Smooth muscle cell (in vitro differentiated cells): ENCODE measurements around the gene GREB1L. TPM values are rescaled to one million over a fixed set of nuclear protein-coding genes. Genes with fewer than 3 reads are reported as not detected.

Source experiments
- DNase-seq: peaks from one replicate; lab custom pipeline; 2025; ENCODE audit not compliant: unreplicated experiment; lab: John Stamatoyannopoulos, UW
- H2AFZ ChIP-seq: fragments of 200-600 bp; sonication (generic); 2 replicates; pipeline ENCODE4 v1.6.0; 2016; ENCODE audit warnings: antibody characterized with exemption, low read depth, mild to moderate bottlenecking
- H3F3A ChIP-seq: fragments of 200-600 bp; sonication (generic); 2 replicates; pipeline ENCODE4 v1.6.0; 2017; ENCODE audit warnings: antibody characterized with exemption, low read depth
- H3K27ac ChIP-seq: fragments of 200-600 bp; sonication (generic); 2 replicates; pipeline ENCODE4 v1.5.1; 2016; ENCODE audit warnings: low read depth, mild to moderate bottlenecking
- H3K27me3 ChIP-seq: fragments of 200-600 bp; sonication (generic); 2 replicates; pipeline ENCODE4 v1.6.1; 2016; ENCODE audit warnings: low read depth, mild to moderate bottlenecking
- H3K36me3 ChIP-seq: fragments of 200-600 bp; sonication (generic); 2 replicates; pipeline ENCODE4 v1.5.1; 2016; ENCODE audit warnings: low read depth
- H3K4me1 ChIP-seq: fragments of 200-600 bp; sonication (generic); 2 replicates; pipeline ENCODE4 v1.5.1; 2016; ENCODE audit warnings: low read depth
- H3K4me2 ChIP-seq: fragments of 200-600 bp; sonication (generic); 2 replicates; pipeline ENCODE4 v1.6.0; 2016; ENCODE audit warnings: mild to moderate bottlenecking
- H3K4me3 ChIP-seq: fragments of 200-600 bp; sonication (generic); 2 replicates; pipeline ENCODE4 v1.5.1; 2016; ENCODE audit warnings: mild to moderate bottlenecking
- H3K79me2 ChIP-seq: fragments of 200-600 bp; sonication (generic); 2 replicates; pipeline ENCODE4 v1.6.0; 2016; ENCODE audit warnings: low read depth, mild to moderate bottlenecking
- H3K9ac ChIP-seq: fragments of 200-600 bp; sonication (generic); 2 replicates; pipeline ENCODE4 v1.6.0; 2016; ENCODE audit warnings: low read depth
- H3K9me3 ChIP-seq: fragments of 200-600 bp; sonication (generic); replicated peaks from 2 replicates; pipeline ENCODE4 v1.5.1; 2016; ENCODE audit warnings: low read depth
- H4K20me1 ChIP-seq: fragments of 200-600 bp; sonication (generic); 2 replicates; pipeline ENCODE4 v1.6.0; 2016; ENCODE audit warnings: low read depth
- CTCF ChIP-seq: fragments of 200-600 bp; sonication (generic); IDR thresholded peaks from 2 replicates; pipeline ENCODE4 v1.5.1; 2017; ENCODE audit warnings: borderline replicate concordance, mild to moderate bottlenecking, antibody characterized with exemption; ENCODE audit not compliant: insufficient read depth, poor library complexity, severe bottlenecking
- WGBS: methylation state at CpG from one replicate; pipeline ENCODE4 v1.1.7; 2016; ENCODE audit warnings: low lambda C conversion rate; 5-methylcytosine and 5-hydroxymethylcytosine counted together
- polyA plus RNA-seq: library from polyadenylated mRNA; unstranded; fragments of >200 nt; fragmentation: Nextera tagmentation; extraction: Ambion mirVana; gene quantifications from 2 replicates; pipeline ENCODE4 v1.2.1, GENCODE V29; 2016
- total RNA-seq: library from RNA; depleted of rRNA; stranded (reverse); fragments of >200 nt; gene quantifications from 2 replicates; pipeline ENCODE4 v1.2.3, GENCODE V29; 2014

GREB1L gene
- total and polyA plus RNA-seq, 2 experiments from 2014 or later: 4.0 to 15.3 TPM

GRCh38 chr18:21393986-21394385 lies 152.0 kb downstream of the GREB1L start:
- Histone ChIP-seq H3K27ac (no peak overlapping the region), H3K9ac (no peak overlapping the region), H3K36me3 (no peaks in the 10 kb centered on the region), H3K4me2 (no peak overlapping the region), H3K27me3 (no peaks in the 10 kb centered on the region), H3K79me2 (no peaks in the 10 kb centered on the region), H3K4me3 (no peak overlapping the region), H3K4me1 (peaks cover 3% of the 10 kb centered on the region), H3K9me3 (no peaks in the 10 kb centered on the region), H2AFZ (no peak overlapping the region), H4K20me1 (no peaks in the 10 kb centered on the region), H3F3A (no peaks in the 10 kb centered on the region)
- no peak for DNase-seq
- 90% methylated on average over 3 of the region's 3 CpGs for WGBS
- no peak for TF ChIP-seq CTCF

GRCh38 chr18:21398121-21398520 lies 156.1 kb downstream of the GREB1L start:
- WGBS: 65% methylated on average over 2 of the region's 2 CpGs
- H3F3A ChIP-seq: no peaks in the 10 kb centered on the region
- no peak overlapping the region for H3K27ac ChIP-seq
- H3K4me3 ChIP-seq: no peak overlapping the region
- no peak overlapping the region for H3K9ac ChIP-seq
- no peaks in the 10 kb centered on the region for H4K20me1 ChIP-seq
- TF ChIP-seq CTCF: no peak
- no peak overlapping the region for H2AFZ ChIP-seq
- no peaks in the 10 kb centered on the region for H3K79me2 ChIP-seq
- H3K27me3 ChIP-seq: no peaks in the 10 kb centered on the region
- DNase-seq: no peak
- no peaks in the 10 kb centered on the region for H3K9me3 ChIP-seq
- peaks cover 6% of the 10 kb centered on the region for H3K4me1 ChIP-seq
- H3K36me3 ChIP-seq: no peaks in the 10 kb centered on the region
- no peak overlapping the region for H3K4me2 ChIP-seq

- Histone ChIP-seq H3K4me2 (no peak overlapping the region), H3K27me3 (no peaks in the 10 kb centered on the region), H3K4me3 (no peak overlapping the region), H3F3A (no peaks in the 10 kb centered on the region), H4K20me1 (no peaks in the 10 kb centered on the region), H3K4me1 (peaks cover 16% of the 10 kb centered on the region), H3K9me3 (no peaks in the 10 kb centered on the region), H3K9ac (no peak overlapping the region), H2AFZ (no peak overlapping the region), H3K36me3 (no peaks in the 10 kb centered on the region), H3K79me2 (no peaks in the 10 kb centered on the region), H3K27ac (no peak overlapping the region)
- TF ChIP-seq CTCF: no peak
- 100% methylated on average over 1 of the region's 1 CpG for WGBS
- no peak for DNase-seq
Measured at GRCh38 chr18:21402272-21402671, 160.2 kb downstream of the GREB1L start.

- no peak for TF ChIP-seq CTCF
- Histone ChIP-seq H3K9me3 (no peaks in the 10 kb centered on the region), H3K27me3 (no peaks in the 10 kb centered on the region), H3K9ac (no peak overlapping the region), H3K4me3 (no peak overlapping the region), H3K4me2 (no peak overlapping the region), H3K36me3 (no peaks in the 10 kb centered on the region), H3F3A (no peaks in the 10 kb centered on the region), H2AFZ (no peak overlapping the region), H3K79me2 (no peaks in the 10 kb centered on the region), H3K27ac (no peak overlapping the region), H4K20me1 (no peaks in the 10 kb centered on the region), H3K4me1 (peaks cover 13% of the 10 kb centered on the region)
- DNase-seq: no peak
- 54% methylated on average over 1 of the region's 1 CpG for WGBS
Measured at GRCh38 chr18:21404426-21404825, 162.4 kb downstream of the GREB1L start.
